Right renal cortex interstitium (tissue), 3 donors: ENCODE data around the gene KCNH1. TPM values are rescaled to one million over a fixed set of nuclear protein-coding genes. Genes with fewer than 3 reads are reported as not detected.
A peak's percentile ranks its signal among the peaks of the same experiment; 100 is the strongest.

Experiments used
- DNase-seq, 3 donors: peaks; one replicate each; pipeline ENCODE4 v3.0.0-alpha.2; 2013; ENCODE audit warnings: low read depth in 3 of 3, low spot score in 2 of 3
- polyA plus RNA-seq, 3 donors: library from polyadenylated mRNA; unstranded; fragments of 120-200 nt; gene quantifications; one replicate each; pipeline ENCODE4 v1.2.1, GENCODE V29; 2013; ENCODE audit not compliant: insufficient read length in 3 of 3

KCNH1 gene, protein sequence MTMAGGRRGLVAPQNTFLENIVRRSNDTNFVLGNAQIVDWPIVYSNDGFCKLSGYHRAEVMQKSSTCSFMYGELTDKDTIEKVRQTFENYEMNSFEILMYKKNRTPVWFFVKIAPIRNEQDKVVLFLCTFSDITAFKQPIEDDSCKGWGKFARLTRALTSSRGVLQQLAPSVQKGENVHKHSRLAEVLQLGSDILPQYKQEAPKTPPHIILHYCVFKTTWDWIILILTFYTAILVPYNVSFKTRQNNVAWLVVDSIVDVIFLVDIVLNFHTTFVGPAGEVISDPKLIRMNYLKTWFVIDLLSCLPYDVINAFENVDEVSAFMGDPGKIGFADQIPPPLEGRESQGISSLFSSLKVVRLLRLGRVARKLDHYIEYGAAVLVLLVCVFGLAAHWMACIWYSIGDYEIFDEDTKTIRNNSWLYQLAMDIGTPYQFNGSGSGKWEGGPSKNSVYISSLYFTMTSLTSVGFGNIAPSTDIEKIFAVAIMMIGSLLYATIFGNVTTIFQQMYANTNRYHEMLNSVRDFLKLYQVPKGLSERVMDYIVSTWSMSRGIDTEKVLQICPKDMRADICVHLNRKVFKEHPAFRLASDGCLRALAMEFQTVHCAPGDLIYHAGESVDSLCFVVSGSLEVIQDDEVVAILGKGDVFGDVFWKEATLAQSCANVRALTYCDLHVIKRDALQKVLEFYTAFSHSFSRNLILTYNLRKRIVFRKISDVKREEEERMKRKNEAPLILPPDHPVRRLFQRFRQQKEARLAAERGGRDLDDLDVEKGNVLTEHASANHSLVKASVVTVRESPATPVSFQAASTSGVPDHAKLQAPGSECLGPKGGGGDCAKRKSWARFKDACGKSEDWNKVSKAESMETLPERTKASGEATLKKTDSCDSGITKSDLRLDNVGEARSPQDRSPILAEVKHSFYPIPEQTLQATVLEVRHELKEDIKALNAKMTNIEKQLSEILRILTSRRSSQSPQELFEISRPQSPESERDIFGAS
- under 1 TPM; 0.16 to 0.39 (median 0.31) TPM for polyA plus RNA-seq

DNA sequence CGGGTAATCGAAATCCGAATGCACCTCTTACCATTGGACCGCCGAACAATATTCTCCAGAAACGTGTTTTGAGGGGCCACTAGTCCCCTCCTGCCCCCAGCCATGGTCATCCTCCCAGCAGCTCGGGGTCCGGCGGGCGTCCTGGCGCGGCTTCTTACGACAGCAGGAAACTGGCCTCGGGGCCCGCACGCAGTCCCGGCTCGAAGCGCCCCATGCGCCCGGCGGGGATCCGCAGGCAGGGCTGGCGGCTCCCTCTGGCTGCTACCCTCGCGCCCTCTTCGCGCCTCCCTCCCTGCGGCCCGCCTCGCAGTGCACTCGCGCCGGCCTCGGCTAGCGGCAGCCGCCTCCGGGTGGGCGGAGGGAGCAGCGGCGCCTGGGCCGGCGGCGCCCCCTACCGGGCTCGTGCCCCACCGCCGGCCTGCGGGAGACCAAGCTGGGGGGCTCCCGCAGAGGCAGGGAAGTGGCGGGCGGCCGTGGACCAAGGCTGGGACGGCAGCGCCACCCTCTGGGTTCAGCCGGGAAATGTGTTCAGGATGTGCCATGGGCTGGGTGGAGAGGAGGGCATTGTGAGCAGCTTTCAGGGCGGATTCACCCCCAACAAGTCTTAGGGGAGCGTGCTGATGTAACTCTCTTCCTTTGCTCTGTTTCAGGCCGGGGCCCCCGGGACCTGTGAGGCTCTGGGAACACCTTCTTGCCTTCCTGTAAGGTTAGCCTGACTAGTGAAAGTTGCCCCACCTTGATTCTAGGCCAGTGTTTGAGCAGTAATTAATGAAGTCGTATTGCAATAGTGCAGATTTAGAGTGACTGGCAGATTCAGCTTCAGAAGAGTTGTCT lies at the start of gene KCNH1:
Gene KCNH1, minus strand, starts transcription at position 313 of the 834 bp plus-strand sequence. Its CDS starts 203 bp downstream, at position 110.
- DNase-seq = peak; percentile 36 to 68 (median 60)

DNA sequence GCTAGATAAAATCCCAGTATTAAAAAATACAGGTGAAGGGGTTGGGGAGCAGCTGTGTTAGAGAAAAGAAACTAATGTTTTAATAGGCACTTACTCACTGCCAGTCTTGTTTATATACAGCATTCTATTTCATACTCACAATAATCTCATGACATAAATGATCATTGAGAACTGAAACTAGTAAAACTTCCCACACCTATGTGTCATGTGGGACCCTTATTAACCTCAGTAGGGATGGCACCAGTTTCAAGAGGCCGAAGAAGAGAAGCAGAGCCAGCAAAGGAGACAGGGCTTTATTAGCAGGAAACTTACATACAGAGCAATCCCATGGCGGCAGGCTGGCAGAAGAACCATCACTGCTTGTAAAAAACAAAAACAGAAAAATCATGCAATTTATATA lies 48.8 kb upstream of the KCNH1 start:
- no peak for DNase-seq

DNA sequence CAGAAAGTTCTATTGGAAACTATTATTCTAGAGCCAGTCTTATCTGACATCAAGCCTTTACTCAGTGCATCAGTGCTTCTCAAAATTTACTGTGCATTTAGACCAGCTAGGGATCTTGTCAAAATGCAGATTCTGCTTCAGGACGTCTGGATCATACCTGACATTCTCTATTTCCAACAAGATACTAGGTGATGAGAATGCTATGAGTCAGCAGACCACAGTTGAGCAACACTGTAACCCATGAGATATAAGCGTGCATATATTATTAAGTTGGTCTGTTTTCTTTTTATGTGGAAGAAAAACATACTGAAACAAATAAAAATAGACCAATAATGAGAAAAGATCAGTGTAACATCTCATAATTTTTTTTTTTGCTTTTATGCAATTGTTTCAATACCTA lies 40.4 kb upstream of the KCNH1 start:
- DNase-seq = no peak

DNA sequence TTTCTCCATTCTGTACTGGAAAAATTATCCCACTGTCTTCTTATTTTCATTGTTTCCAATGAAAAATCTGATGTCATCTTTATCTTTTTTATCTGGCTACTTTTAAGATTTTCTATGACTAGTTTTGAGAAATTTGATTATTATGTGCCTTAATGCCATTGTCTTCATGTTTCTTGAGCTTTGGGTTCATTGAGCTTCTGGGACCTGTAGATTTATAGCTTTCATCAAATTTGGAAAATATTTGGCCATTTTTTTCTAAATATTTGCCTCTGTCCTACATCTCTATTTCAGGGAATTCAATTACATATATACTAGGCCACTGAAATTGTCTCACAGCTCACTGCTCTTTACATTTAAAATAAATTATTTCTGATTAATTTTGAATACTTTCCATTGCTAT lies 38.7 kb upstream of the KCNH1 start:
- DNase-seq = no peak

DNA sequence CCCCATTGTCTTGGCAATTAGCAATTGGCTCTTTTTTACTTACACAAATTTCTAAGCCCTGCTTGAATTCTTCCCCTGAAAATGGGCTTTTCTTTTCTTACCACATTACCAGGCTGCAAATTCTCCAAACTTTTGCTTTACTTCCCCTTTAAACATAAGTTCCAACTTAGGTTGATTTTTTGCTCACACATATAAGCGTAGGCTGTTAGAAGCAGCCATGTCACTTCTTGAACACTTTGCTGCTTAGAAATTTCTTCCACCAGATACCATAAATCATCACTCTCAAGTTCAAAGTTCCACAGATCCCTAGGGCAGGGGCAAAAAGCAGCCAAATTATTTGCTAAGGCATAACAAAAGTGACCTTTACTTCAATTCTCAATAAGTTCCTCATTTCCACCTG lies 35.4 kb upstream of the KCNH1 start:
- no peak for DNase-seq

DNA sequence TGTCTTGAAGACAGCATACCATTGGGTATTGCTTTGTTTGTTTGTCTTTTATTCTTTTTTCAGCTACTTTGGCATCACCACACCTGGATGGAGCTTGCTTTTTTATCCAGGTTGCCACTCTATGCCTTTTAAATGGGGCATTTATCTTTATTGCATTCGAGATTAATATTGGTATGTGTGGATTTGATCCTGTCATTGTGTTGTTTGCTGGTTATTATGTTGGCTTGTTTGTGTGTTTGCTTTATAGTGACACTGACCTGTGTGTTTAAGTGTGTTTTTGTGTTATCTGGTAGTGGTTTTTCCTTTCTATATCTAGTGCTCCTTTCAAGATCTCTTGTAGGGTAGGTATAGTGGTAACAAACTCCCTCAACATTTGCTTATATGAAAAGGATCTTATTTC lies 24.9 kb upstream of the KCNH1 start:
- no peak for DNase-seq

DNA sequence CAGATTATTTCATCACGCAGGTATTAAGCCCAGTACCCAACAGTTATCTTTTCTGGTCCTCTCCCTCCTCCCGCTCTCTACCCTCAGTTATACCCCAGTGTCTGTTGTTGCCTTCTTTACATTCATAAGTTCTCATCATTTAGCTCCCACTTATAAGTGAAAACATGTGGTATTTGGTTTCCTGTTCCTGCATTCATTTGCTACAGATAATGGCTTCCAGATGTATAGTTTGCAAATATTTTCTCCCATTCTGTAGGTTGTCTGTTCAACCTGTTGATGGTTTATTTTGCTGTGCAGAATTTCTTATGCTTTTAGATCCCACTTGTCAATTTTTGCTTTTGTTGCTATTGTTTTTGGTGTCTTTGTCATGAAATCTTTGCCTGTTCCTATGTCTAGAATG lies 21.1 kb upstream of the KCNH1 start:
- DNase-seq = no peak

DNA sequence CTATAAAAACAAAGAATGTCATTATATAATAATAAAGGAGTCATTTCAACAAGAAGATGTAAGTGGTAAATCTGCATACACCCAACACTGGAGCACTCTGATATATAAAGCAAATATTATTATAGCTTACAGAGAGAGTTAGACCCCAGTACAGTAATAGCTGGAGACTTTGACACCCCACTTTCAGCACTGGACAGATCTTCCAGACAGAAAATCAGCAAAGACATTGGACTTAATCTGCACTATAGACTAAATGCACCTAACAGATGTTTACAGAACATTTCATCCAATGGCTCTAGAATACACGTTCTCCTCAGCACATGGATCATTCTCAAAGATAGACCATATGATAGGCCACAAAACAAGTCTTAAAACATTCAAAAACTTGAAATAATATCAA lies 20.0 kb upstream of the KCNH1 start:
- DNase-seq = no peak

DNA sequence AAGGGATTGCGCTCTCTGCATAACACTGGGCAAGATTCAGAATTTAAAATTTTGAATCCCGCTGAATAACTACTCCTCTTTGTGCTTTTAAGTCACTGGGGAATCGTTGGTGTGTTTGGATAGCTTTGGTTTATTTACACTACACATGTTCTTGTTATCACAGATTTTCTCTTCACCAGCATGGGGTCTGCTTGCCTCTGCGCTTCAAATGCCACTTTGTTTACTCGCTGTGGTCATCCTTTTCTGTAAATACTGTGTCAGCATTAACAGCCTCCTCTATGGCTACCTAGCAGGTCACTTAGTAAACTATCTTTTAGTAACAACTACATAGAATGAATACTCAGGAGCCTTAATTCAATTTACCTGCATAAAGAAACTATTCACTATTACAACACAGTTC lies 14.4 kb upstream of the KCNH1 start:
- no peak for DNase-seq

DNA sequence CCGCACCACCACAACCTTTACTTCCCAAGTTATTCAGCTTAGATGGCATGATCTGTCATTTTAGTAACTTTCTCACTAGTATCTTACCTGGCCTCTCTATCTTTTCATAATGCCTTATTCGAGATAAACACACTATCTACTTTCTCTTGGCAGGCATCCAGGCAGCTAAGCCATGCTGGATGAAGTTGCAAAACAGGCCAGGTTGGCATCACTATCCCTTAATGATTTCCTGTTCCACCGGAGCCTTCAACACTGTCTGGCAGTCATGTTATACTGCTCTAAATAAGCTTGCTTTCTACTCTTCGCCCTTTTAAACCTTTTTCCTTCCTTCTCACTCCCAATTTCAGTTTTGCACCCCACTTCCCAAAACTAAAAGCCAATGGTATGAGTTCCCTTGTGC lies 12.0 kb upstream of the KCNH1 start:
- no peak for DNase-seq

DNA sequence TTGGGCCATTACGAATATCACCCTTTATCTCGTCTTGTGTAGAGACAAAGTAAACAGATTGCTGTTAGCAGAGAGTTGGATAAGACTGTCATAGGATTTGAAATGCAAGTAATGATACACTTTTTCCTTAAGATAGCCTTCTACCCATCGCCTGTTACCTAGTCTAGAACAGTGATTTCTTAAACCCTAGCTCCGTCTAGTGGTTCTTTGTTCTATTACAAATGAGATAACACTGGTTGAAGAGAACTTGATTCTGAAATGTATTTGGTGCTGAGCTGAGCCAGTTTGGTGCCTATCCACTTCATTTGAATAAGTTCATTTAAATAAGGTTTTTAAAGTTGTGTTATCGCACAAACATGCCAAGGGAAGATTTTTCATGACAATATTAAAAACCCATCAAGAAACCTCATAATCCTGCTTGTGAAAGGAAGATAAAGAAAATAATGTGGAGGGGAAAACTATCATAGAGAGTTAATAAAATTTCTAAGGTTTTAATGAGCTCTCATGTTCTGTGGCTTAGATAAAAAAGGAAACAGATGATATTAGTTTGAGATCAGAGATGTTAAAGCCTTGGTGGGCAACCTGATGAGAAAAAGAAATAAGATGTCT lies 1.5 kb upstream of the KCNH1 start:
- no peak for DNase-seq

DNA sequence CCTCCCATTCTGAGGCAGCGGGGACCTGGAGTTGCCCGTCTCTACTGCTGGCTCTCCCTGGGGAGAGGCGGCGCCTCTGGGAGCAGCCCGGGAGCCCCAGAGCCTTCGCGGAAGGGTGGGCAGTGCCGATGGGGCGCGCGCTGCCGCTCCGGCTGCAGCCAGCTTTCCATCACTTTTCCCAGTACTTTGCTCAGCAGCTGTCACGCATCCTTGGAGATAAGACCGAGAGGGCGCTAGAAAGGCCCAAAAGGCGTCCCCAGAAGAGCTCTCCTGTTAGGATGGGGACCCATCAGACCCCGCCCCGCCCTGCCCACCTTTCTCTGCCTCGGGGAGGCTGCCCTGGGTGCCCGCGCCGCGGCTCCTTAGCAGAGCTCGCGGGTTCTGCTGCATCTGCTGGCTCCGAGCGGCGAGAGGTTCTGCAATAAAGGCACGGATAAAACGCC lies 534 bp downstream of the KCNH1 start:
- no peak for DNase-seq

DNA sequence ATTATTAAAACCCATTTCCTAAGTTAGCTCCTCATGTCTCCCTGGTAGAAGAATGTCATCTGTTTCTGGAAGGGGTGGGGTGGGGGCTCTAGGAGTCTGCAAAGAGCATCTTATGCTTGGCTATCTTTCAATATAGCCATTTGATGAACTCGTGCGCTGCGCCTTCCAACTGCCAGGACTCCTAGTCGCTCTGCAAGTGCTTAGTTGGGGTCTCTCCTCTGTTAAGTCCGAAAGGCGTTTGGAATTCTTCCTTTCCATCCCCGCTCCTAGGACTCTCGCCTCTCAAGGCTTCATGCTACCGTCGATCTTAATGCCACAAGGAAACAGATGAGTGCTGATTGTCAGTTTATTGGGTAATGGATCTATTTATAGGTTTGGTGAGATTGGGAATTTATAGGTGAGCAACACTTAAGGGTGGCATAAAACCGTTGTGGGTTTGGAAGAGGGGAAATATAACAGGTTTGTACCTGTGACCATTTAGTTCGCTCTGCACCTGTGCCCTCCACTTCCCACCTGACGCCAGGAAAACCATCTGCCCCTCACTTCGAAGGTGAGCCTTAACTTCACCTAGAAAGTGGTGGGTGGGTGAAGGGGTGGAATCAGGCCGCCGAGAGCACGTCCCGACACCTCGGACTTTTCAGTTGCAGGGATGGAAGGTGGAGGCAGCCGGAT lies 1.1 kb downstream of the KCNH1 start:
- DNase-seq = no peak

DNA sequence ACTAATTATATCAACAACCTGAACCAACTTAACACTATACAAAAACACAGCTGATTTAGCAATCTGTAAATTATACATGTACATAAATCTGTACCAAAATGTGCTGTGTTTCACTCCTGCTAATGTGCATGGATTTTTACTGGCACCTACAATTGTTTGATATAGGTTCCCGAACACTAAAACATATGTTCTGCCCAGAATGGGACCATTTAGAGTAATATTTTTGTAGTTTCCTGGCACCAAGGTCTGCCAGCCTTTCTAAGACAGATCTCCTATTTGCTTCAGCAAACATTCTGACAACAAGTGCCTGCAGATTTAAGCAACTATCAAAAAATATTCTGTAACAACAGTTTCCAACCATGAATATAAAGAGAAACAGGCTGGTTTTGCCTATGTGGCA lies 4.2 kb downstream of the KCNH1 start:
- no peak for DNase-seq

DNA sequence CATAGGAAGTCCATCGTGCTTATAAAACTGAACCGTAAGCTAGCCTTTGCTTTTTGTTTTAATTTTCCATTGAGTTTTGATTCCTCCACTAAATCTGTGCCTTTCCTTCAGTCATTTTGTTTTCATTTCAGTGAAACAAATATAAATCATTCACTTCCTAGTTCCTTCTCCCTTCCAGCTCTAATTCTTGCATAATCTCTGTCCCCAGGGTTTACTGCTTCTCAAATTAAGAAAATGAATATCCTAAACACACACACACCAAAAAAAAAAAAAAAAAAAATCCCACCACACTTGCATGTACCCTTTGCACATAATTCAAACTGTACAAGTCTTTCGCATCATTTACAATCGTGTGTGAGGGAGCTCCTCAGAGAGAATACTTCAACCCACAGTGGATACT lies 6.8 kb downstream of the KCNH1 start:
- DNase-seq = no peak

DNA sequence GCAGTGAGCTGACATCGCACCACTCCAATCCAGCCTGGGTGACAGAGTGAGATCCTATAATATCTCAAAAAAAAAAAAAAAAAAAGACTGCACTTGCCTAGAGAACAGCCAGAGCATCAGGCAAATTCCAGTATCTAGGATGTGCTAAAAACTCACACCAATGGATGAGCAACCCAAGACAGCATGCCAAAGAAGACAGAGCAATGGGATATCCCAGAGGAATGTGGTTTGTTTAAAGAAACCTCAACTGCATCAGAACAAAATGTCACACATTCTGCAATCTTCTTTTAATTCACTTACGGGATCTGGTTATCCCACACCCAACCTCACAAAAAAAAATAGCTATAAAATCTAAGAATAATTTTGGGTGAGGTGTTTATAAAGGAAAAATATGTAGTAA lies 7.3 kb downstream of the KCNH1 start:
- DNase-seq = no peak

DNA sequence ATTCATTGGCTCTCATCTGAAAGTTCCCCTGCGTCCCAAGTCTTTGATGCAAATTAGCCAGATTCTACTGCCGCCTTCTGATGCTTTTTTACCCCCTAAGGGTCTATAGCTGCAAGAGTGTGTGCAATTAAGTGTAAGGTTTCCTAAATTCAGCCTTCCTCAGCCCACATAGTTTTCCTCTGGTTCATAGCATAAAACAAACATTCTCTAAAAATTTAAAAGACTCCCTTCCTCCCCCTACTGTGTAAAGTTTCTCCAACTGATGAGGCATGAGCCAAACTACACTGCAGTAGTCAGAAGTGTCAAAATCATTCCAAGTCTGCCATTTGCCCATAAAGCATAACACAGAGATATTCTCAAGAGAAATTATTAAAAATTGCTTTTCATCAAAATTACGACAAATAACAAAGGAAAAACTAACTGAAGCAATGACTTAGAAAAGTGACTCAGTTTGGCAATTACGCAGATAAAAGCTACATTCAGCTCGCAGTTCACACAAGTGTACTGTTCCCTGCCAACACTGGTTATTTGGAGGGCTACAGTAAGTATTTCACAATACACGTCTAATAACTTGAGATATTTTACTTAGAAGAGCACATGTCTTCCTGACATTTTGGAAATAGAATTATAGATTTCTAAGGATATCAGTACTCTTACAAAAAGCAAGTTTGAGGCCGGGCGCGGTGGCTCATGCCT lies 15.4 kb downstream of the KCNH1 start:
- no peak for DNase-seq

DNA sequence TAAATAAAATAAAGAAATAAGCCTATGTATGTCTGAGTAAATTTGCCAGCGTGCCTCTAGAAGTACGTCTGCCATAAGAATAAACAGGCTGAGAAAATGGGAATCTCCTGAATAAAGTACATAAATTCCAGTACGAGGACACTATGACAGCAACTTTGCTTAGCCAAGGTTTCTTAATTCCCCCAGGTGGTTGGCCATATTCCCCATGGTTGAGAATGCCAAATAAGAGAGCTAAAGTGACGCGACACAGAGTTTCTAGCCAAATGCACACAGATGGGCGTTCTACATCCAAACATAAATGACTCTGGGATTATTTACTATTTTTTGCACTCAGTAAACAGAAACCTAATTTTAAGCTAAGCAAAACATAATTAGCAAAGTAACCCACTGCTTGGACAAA lies 19.5 kb downstream of the KCNH1 start:
- DNase-seq = no peak

DNA sequence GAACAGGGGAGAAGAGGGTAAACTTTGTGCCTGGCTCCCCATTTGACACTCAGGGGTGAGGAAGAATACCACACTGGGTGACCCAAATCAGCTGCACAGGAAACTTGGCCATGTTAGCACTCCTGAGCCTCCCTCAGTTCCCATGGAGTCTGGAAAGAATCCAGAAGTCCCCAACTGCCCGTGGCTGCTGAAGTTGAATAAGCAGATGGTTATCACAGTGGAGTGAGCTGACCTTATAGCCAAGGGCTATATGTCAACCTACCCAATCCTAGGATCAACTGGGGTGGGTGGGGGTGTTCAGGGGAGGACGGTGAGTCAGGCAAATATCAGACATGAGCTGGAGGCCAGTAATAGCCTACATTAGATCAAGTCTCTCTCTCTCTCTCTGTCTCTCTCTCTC lies 20.4 kb downstream of the KCNH1 start:
- DNase-seq = no peak
